ENCODE data around the gene NFASC. TPM values are rescaled to one million over a fixed set of nuclear protein-coding genes. Genes with fewer than 3 reads are reported as not detected.

The NFASC gene
- total and polyA plus RNA-seq, 12 donors = 4.8 to 76.7 (median 44.8) TPM

DNA sequence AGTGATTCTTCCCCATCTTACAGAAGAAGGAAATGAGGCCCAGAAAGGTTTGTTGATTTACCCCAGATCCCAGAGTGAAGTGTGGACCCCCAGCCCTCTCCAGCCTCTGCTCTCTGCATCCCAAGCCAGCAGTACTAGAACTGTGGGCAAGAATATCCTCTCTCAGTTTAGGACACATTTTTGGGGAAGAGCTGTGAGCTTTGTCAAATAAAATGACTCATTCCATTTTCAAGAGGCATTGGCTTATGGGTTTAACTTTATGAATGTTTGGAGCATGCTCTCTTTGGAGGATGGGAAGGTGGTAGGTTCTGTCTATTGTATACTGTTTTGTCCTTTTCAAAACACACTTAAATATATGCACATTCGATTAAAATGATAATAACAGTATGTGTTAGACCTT, 101.8 kb downstream of the NFASC start:
- no peak for DNase-seq
- WGBS, 4 donors = 50 to 81% (median 73%) methylated on average over 1 of the region's 1 CpG
- Histone ChIP-seq H3K36me3 (replicated peaks in 1 of 2) (peaks cover 0 to 41% of the 10 kb centered on the region in 2 donors), H3K4me1 (replicated peaks in 1 of 2) (no peaks in the 10 kb centered on the region), H3K9me3 (replicated peaks in 1 of 3) (no peaks in the 10 kb centered on the region), H3K27me3 (no peaks in the 10 kb centered on the region), H3K4me3 (no peak overlapping the region), H3K27ac (no peak overlapping the region)
- intact Hi-C loops (cut with DNase I) = no loop called here
- no peak for TF ChIP-seq POLR2A (IDR thresholded peaks at IDR 0.05)
- TF ChIP-seq, protein P1, sequence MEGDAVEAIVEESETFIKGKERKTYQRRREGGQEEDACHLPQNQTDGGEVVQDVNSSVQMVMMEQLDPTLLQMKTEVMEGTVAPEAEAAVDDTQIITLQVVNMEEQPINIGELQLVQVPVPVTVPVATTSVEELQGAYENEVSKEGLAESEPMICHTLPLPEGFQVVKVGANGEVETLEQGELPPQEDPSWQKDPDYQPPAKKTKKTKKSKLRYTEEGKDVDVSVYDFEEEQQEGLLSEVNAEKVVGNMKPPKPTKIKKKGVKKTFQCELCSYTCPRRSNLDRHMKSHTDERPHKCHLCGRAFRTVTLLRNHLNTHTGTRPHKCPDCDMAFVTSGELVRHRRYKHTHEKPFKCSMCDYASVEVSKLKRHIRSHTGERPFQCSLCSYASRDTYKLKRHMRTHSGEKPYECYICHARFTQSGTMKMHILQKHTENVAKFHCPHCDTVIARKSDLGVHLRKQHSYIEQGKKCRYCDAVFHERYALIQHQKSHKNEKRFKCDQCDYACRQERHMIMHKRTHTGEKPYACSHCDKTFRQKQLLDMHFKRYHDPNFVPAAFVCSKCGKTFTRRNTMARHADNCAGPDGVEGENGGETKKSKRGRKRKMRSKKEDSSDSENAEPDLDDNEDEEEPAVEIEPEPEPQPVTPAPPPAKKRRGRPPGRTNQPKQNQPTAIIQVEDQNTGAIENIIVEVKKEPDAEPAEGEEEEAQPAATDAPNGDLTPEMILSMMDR (IDR thresholded peaks at IDR 0.05) = no peak

DNA sequence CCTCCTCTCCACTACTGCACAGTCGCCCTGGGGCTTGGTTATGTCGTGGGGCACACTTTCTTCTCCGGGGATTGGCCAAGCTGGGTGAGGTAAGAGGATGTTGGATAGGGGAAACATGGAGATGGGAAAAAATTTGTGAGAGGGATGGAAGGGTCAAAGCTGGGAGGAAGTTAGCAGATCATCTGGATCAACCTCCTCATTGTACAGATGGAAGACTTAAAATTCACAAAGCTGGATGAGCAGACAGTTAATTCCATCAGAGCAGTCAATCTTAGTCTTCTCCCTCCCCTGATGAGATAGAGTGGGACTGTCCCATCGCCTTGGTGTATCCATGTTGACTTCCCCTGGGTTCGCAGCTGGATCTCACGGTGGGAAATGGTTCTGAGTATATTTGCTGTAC, 102.8 kb downstream of the NFASC start:
- H3K36me3 ChIP-seq (replicated peaks in 1 of 2) = peaks cover 0 to 42% of the 10 kb centered on the region in 2 donors
- no peak overlapping the region for H3K27ac ChIP-seq
- WGBS, 4 donors = 63 to 72% (median 64%) methylated on average over 6 of the region's 6 CpGs
- no peak for TF ChIP-seq POLR2A (IDR thresholded peaks at IDR 0.05)
- TF ChIP-seq, protein P1 (IDR thresholded peaks at IDR 0.05) = no peak
- H3K9me3 ChIP-seq (replicated peaks in 1 of 3) = no peaks in the 10 kb centered on the region
- no peak overlapping the region for H3K4me3 ChIP-seq
- H3K27me3 ChIP-seq = no peaks in the 10 kb centered on the region
- H3K4me1 ChIP-seq (replicated peaks in 1 of 2) = no peaks in the 10 kb centered on the region
- DNase-seq = no peak
- intact Hi-C loops (cut with DNase I) = no loop called here

DNA sequence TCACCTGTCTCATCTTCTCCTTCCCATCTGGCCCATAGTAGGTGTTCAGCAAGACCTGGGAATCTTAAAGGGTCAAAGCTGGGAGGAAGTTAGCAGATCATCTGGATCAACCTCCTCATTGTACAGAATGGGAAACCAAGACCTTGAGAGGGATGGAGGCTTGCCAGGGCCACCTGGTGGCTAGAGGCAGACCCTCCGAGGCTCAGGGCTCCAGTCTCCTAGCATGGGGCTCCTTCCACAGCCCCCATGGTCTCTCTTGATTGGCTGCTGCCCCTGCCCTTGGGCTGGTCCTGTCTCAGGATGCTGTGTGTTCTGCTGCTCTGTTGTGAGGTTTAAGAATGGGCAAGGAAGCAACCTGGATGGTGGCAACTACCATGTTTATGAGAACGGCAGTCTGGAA, 103.7 kb downstream of the NFASC start:
- H3K4me3 ChIP-seq = no peak overlapping the region
- TF ChIP-seq POLR2A (IDR thresholded peaks at IDR 0.05) = no peak
- TF ChIP-seq, protein P1 (IDR thresholded peaks at IDR 0.05) = no peak
- H3K4me1 ChIP-seq (replicated peaks in 1 of 2) = no peaks in the 10 kb centered on the region
- no peak for DNase-seq
- no peak overlapping the region for H3K27ac ChIP-seq
- 60 to 81% (median 68%) methylated on average over 1 to 2 of the region's 2 CpGs for WGBS, 4 donors
- H3K36me3 ChIP-seq (replicated peaks in 1 of 2) = peaks cover 0 to 46% of the 10 kb centered on the region in 2 donors
- intact Hi-C loops (cut with DNase I) = no loop called here
- no peaks in the 10 kb centered on the region for H3K27me3 ChIP-seq
- H3K9me3 ChIP-seq (replicated peaks in 1 of 3) = no peaks in the 10 kb centered on the region

DNA sequence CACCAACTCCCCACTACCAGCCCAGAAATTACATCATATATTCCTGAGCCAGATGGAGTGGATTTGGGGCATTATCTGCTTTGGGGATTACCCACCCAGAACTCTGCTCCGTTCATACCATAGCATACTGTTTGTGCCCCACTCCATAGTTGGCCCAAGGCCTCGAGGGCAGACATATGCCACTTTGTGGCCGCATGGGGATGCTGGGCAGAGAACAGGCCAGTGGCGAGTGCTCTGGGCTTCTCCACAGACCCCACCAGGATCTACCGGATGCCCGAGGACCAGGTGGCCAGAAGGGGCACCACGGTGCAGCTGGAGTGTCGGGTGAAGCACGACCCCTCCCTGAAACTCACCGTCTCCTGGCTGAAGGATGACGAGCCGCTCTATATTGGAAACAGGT, 104.4 kb downstream of the NFASC start:
- intact Hi-C loops (cut with DNase I) = loop anchor here in 1 of 2 donors (5.0 kb wide), 1 partner anchor 282 kb away; no protein-coding TSS in a partner anchor
- Histone ChIP-seq H3K27me3 (no peaks in the 10 kb centered on the region), H3K4me1 (replicated peaks in 1 of 2) (no peaks in the 10 kb centered on the region), H3K27ac (no peak overlapping the region), H3K4me3 (no peak overlapping the region), H3K36me3 (replicated peaks in 1 of 2) (peaks cover 0 to 50% of the 10 kb centered on the region in 2 donors), H3K9me3 (replicated peaks in 1 of 3) (no peaks in the 10 kb centered on the region)
- 63 to 75% (median 69%) methylated on average over 10 to 12 of the region's 12 CpGs for WGBS, 4 donors
- no peak for TF ChIP-seq POLR2A (IDR thresholded peaks at IDR 0.05)
- TF ChIP-seq, protein P1 (IDR thresholded peaks at IDR 0.05) = no peak
- no peak for DNase-seq

Data from adrenal gland (tissue), 12 donors.